Urinary bladder (tissue), 2 donors: ENCODE data around the gene CYTL1. TPM values are rescaled to one million over a fixed set of nuclear protein-coding genes. Genes with fewer than 3 reads are reported as not detected.

Experiments used
- polyA plus RNA-seq: library from polyadenylated mRNA; stranded (reverse); fragments of 200-250 nt; gene quantifications from one replicate; pipeline ENCODE4 v1.2.3, GENCODE V29; 2013
- total RNA-seq: library from RNA; depleted of rRNA; stranded (reverse); fragments of >200 nt; gene quantifications from one replicate; pipeline ENCODE4 v1.2.3, GENCODE V29; 2014
- donor health status: healthy.

CYTL1 gene
- total and polyA plus RNA-seq, 2 donors, result 10.1 to 24.2 TPM

Other genes with a start within 250 kb of the CYTL1 start
- 4.7 TPM for gene MSX1, start 159.8 kb downstream of the CYTL1 start, total RNA-seq
- 15.2 TPM for gene MSX1, start 159.8 kb downstream of the CYTL1 start, polyA plus RNA-seq
- gene STK32B, start 32.0 kb upstream of the CYTL1 start, total RNA-seq, result 12.1 TPM
- gene STK32B, start 32.0 kb upstream of the CYTL1 start, polyA plus RNA-seq, result 2.1 TPM